Measurements from ENCODE around the gene STIM1. TPM values are rescaled to one million over a fixed set of nuclear protein-coding genes. Genes with fewer than 3 reads are reported as not detected.

The STIM1 gene
- total RNA-seq, 6 experiments from 2014 or later = 36.4 to 48.0 (median 40.5) TPM

- no peak for DNase-seq
- Histone ChIP-seq H3K36me3 (no peaks in the 10 kb centered on the region), H3K27me3 (no peaks in the 10 kb centered on the region), H3K4me1 (peaks cover 0 to 22% (median 3%) of the 10 kb centered on the region in 4 donors), H3K27ac (no peak overlapping the region), H3K9me3 (no peaks in the 10 kb centered on the region), H3K4me3 (no peak overlapping the region)
- TF ChIP-seq POLR2A (IDR thresholded peaks at IDR 0.05) (no peak), CTCF (IDR thresholded peaks at IDR 0.05) (no peak)
- 62% methylated on average over 5 of the region's 5 CpGs for WGBS (ENCODE audit: insufficient coverage, low coverage, low lambda C conversion rate, missing lambda C conversion rate)
- ATAC-seq = peak in 1 of 4 donors; percentile 12
- intact Hi-C loops (cut with DNase I) = no loop called here
These were observed 129.4 kb downstream of the STIM1 start for GRCh38 chr11:3984896-3985295.

DNA sequence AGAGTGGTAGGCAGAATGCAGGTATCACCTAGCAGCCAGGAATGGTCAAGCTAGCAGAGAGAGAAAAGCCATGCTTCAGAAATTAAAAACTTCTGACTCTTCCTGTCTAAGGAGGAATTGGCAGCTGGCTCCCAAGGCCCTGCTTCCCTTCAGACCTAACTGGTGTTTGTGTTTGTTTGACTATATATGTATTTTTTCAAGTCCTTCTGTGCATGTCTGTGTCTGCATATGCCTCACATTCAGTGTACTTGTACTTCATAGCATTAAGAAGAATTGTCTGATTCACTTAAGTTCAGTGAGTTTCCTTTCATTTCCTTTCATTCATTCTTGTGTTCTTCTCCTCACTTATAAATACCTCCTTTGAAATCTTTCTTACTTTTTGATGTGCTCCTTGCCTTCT, 130.2 kb downstream of the STIM1 start:
- Histone ChIP-seq H3K36me3 (no peaks in the 10 kb centered on the region), H3K4me3 (no peak overlapping the region), H3K27me3 (no peaks in the 10 kb centered on the region), H3K4me1 (peaks cover 0 to 22% (median 3%) of the 10 kb centered on the region in 4 donors), H3K9me3 (no peaks in the 10 kb centered on the region), H3K27ac (no peak overlapping the region)
- no peak for DNase-seq
- intact Hi-C loops (cut with DNase I) = no loop called here
- no peak for ATAC-seq
- TF ChIP-seq CTCF (IDR thresholded peaks at IDR 0.05) = no peak
- no peak for TF ChIP-seq POLR2A (IDR thresholded peaks at IDR 0.05)

DNA sequence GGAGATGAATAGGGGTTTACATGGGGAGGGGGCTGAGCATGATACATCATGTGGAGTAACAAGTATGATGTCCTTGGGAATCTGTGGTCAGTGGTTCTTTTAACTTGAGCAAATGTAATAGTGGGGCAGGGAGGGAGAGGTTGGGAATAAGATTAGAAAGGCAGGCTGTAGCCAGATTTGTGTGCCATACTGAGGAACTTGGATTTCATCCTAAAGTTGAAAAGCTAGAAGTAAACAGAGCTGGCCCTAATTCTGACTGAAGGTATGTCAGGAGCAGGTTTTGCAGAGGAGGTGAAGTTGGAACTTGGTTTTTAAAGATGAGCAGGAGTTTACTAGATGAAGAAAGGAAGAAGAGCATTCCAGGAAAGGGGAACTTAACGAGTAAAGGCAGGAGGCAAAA, 130.8 kb downstream of the STIM1 start:
- TF ChIP-seq POLR2A (IDR thresholded peaks at IDR 0.05) (no peak), CTCF (IDR thresholded peaks at IDR 0.05) (no peak)
- intact Hi-C loops (cut with DNase I) = no loop called here
- no peak for DNase-seq
- Histone ChIP-seq H3K27ac (no peak overlapping the region), H3K4me1 (peaks cover 0 to 22% (median 3%) of the 10 kb centered on the region in 4 donors), H3K4me3 (no peak overlapping the region), H3K36me3 (no peaks in the 10 kb centered on the region), H3K9me3 (no peaks in the 10 kb centered on the region), H3K27me3 (no peaks in the 10 kb centered on the region)
- 82% methylated on average over 1 of the region's 1 CpG for WGBS (ENCODE audit: insufficient coverage, low coverage, low lambda C conversion rate, missing lambda C conversion rate)
- ATAC-seq = peak in 2 of 4 donors; percentile 30 to 40

DNA sequence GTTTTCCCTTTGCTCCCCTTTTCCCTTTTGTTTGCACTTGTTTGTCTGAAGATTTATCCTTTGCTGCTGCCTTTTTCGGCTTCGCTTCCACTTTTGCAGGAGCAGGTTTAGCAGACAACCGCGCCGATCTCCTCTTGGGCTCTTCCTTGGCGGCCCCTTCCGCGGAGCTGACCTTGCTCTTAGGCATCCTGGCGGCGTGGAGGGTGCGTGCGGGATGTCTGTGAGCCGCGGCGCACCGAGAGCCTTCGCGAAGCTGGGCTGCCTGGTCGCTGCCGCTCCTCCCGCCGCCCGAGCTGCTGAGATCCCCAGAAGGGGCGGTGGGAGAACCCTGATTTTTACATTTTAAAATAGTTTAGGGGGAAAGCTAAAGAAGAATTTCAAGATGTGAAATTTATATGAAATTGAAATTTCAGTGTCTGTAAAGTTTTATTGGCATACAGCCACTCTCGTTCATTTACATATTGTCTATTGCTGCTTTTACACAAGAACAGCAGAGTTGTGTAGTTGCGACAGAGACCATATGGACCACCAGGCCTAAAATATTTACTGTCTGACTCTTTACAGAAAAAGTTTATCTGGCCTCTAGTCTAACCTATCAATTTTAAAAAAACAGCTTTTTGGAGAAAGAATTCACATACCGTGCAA, 133.9 kb downstream of the STIM1 start:
- H3K4me1 ChIP-seq = peaks cover 0 to 22% (median 3%) of the 10 kb centered on the region in 4 donors
- ATAC-seq (peak in 3 of 4 donors; percentile 52 to 74 (median 54)), DNase-seq (peak in 2 of 3 donors; percentile 38 to 58)
- intact Hi-C loops (cut with DNase I) = no loop called here
- peak overlapping the region in 1 of 3 donors; percentile 4 for H3K4me3 ChIP-seq
- no peak overlapping the region for H3K27ac ChIP-seq
- H3K27me3 ChIP-seq = no peaks in the 10 kb centered on the region
- no peak for TF ChIP-seq CTCF (IDR thresholded peaks at IDR 0.05)
- no peak for TF ChIP-seq POLR2A (IDR thresholded peaks at IDR 0.05)
- 65% methylated on average over 18 of the region's 27 CpGs for WGBS (ENCODE audit: insufficient coverage, low coverage, low lambda C conversion rate, missing lambda C conversion rate)
- H3K36me3 ChIP-seq = no peaks in the 10 kb centered on the region
- H3K9me3 ChIP-seq = no peaks in the 10 kb centered on the region

All from right lobe of liver (tissue), 6 donors.